HG03571 (cell line): ENCODE data around the gene LDAF1.
"Not testable (repeated sequence)": the region's sequence is repeated elsewhere in the genome, so short reads cannot be mapped to it uniquely, and the experiment has no call there.

Experiments used
- ATAC-seq: cut with Tn5 transposase; IDR thresholded peaks from one replicate; pipeline ENCODE4 v1.9.1; 2021; ENCODE audit not compliant: unreplicated experiment

LDAF1 gene

GRCh38 chr16:21158208-21159110 is at the start of gene LDAF1:
LDAF1 (plus strand) TSS chr16:21158674; CDS start chr16:21161183, 2,509 bp downstream.
- ATAC-seq = peak; percentile 76

- not testable (repeated sequence) for ATAC-seq
Measured at GRCh38 chr16:21115551-21115950, 42.9 kb upstream of the LDAF1 start.

- no peak for ATAC-seq
Measured at GRCh38 chr16:21116148-21116693, 42.3 kb upstream of the LDAF1 start.

DNA sequence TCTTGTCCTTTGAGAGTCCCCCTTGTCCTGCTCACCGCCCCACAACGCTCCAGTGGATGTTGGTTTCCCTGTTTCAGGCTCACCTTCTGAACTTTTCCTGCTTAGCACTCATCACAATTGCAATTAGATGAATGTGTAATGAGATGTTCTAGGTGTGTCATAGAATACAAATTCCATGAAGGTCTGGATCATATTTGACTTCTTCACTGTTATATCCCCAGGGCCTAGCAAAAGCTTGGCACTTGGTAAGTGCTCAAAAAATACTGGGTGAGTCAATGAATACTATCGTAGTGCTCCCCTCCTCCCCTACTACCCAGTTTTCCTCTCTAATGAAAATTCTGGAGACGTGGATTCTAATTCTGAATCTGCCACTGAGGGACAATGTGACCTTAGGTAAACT is 40.9 kb upstream of the LDAF1 start:
- ATAC-seq = no peak

DNA sequence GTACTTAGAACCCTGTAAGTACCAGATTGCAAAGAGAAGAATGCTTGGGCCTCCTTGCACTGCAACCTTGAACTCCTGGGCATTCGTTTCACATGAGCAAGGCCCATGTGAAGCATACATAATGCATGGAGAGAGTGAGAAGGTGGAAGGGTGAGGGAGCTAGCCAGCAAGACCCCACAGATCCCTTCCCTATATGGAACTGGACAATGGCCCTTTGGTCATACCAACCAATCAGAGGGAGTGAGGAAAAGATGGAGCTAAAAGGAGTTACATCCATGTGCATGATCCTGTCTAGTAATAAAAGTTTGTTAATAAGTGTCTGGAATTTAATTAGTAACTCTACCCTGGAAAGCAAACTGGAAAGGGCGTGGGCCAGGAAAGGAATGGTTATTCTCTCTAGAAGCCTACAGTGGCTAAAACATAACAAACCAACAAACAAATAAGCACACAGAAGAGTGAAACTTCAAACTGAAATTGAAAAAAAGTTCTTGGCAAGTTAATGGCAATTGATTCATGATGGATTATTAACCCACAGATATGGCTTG is 37.4 kb upstream of the LDAF1 start:
- no peak for ATAC-seq

DNA sequence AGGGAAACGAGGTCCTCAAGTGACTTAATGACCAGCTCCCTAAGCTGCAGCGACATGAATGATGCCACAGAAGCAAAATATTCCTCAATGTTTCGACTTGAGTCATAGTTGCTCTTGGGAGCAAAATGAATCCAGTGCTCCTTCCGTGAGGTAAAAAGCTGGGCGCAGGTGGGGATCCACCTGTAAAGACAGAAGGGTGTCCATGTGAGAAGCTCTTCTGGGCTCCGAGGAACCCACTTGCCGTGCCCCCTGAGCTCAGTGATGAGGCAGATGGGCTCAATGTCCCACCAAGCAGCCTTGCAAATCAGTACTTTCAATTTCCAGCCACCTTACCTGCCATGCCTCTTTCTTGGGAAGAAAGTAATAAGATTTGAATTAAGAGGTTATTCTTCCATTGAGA is 33.3 kb upstream of the LDAF1 start:
- no peak for ATAC-seq

- ATAC-seq = no peak
Measured at GRCh38 chr16:21126518-21126917, 32.0 kb upstream of the LDAF1 start.

DNA sequence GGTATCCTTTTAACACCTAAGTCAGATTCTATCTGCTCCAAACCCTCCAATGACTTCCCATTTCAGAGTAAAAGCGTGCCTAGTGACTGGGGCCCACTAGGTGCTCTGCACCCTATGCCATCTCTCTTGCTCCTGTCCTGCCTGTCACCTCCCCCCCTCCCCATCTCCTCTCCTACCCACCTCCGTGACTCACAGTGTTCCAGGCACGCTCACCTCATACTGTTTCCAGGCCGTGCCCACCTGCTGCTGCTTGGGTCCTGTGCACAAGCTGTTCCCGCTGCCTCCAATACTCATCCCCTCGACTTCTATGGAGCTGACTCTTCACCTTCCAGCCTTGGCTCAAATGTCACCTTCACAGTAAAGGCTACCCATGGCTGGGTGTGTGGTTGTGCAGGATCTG is 29.5 kb upstream of the LDAF1 start:
- ATAC-seq = no peak

GRCh38 chr16:21130811-21131210 is 27.7 kb upstream of the LDAF1 start:
- no peak for ATAC-seq

DNA sequence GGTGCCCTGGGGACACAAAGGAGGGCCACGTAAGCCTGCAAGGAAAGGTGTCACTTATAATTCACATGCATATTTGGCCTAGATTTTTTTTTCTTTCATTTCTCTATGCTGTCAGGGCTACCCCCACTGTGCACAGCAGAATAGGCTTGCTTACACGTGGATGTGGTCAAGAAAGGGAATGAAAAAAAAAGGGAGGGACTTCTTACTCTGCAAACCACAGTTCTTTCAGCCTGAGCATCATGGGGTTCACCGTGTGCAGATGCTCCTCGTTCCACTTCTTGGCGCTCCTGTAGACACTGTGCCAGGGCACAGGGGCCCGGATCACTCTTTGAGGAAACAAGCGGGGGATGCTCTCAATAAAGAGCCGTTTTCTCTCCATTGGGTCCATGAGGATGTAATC is 24.4 kb upstream of the LDAF1 start:
- ATAC-seq = no peak

- no peak for ATAC-seq
Measured at GRCh38 chr16:21145738-21146137, 12.7 kb upstream of the LDAF1 start.

DNA sequence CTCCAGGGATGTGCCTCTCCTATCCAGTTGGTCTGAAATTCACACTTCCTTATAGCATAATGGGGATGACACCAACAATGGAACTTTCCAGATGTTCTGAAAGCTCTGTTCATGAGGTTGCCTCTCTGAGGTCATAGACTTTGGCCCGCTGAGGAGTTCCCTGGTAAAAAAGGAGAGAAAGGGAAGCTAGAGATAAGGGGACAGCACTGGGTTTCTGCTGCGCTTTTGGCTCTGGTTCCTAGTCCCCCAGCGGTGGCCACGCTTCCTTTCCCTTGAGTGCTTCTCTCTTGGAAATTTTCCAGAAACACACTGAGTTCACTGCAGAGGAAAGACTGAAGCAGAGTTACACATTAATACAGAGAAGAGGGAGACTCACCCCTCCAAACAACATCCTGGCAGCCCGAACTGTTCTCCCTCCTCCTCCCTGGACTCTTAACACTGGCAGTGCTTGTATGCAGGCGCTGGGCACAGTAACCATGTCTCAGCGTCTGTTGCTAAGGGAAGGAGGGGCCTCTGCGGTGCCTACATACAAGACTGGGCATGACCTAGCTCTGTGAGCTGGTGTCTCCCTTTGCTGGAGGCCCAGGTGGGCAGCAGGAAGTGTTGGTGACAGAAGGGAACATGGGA is 8.0 kb upstream of the LDAF1 start, which contains the start of gene DNAH3:
TSS of gene DNAH3 (minus strand) at position 472 of the 627 bp plus-strand sequence. CDS start 527 bp downstream, outside the sequence.
- no peak for ATAC-seq

GRCh38 chr16:21152160-21153030 is 6.1 kb upstream of the LDAF1 start:
- ATAC-seq = not testable (repeated sequence)

DNA sequence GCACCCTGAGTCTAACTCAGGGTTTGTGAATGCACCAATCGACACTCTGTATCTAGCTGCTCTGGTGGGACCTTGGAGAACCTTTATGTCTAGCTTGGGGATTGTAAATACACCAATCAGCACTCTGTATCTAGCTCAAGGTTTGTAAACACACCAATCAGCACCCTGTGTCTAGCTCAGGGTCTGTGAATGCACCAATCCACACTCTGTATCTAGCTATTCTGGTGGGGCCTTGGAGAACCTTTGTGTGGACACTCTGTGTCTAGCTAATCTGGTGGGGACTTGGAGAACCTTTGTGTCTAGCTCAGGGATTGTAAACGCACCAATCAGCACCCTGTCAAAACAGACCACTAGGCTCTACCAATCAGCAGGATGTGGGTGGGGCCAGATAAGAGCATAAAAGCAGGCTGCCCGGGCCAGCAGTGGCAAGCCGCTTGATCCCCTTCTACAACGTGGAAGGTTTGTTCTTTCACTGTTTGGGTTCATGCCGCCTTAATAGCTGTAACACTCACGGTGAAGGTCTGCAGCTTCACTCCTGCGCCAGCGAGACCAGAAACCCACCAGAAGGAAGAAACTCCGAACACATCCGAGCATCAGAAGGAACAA is 5.2 kb upstream of the LDAF1 start:
- not testable (repeated sequence) for ATAC-seq

- not testable (repeated sequence) for ATAC-seq
Measured at GRCh38 chr16:21156011-21156410, 2.5 kb upstream of the LDAF1 start.

- no peak for ATAC-seq
Measured at GRCh38 chr16:21156767-21157467, 1.6 kb upstream of the LDAF1 start.

DNA sequence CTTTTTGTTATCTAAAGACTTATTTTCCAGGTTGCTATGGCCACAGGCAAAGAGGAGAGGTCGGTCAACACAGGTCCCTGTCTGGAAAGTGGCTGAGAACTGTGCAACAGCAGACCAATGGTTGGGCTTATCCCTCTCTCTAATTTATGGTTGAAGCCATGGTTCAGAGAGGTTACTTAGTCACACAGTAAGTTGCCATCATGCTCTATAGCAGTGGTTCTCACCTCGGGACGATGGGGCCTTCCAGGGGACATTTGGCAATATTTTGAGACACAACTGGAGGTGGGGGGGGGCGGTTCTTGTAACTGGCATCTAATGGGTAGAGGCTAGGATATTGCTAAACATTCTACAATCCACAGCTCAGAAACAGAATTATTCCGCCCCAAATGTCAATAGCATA is 842 bp upstream of the LDAF1 start:
- ATAC-seq = no peak

DNA sequence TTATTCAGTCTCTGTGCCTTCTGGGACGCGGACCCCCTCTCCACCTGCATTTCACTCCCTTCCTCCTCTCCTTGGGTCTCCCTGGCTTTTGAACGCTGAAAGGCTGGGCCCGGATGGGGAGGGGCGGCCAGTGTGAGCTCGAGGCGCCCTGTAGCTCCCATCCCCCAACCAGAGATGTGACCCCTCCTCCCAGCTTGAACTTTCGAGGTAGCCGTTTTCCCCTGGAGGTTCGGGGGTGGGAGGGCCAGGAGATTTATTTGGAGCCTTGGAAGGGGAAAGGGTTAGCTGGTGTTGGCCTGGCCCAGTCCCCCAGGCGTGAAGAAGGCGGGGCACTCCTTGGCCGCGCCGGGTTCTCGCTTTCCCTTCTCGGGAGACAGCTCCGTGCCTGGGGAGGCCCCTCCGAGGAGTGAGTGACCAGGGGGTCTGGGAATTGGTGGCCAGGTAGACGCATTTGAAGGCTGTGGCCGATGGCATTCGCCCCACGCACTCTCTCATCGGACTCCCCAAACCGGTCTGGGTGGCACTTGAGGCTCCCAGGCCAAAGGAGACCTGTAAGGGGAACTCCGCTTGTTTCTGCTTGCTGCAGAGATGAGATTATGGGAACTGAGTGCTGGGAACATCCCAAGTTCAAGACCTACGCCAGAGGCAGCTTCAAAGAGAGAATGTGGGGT is 942 bp downstream of the LDAF1 start:
- ATAC-seq = no peak

DNA sequence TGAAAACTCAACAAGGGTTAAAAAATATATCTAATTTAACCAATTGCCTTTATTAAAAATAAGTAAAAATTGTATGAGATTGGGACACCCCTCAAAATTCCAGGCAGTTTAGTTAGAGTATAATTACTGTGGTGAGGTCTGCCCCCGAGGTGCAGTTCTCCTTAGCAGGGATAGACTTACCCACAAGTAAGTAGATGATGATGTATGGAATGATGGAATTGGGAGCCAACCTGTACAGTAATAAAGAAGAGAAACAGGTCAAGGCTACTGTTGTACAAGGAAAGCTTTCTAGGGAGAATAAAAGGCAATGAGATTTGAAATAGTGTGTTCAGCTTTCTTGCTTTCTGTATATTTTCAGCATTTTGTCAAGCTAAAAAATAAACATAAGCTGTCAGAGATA is 1.8 kb downstream of the LDAF1 start:
- no peak for ATAC-seq
